ENCODE measurements around the gene TMEM238L. TPM values are rescaled to one million over a fixed set of nuclear protein-coding genes. Genes with fewer than 3 reads are reported as not detected.

The TMEM238L gene
- total and polyA plus RNA-seq, 2 of the 13 experiments (the other 11 are each of a cell fraction or from before 2014, with no cell fraction given) = not detected

DNA sequence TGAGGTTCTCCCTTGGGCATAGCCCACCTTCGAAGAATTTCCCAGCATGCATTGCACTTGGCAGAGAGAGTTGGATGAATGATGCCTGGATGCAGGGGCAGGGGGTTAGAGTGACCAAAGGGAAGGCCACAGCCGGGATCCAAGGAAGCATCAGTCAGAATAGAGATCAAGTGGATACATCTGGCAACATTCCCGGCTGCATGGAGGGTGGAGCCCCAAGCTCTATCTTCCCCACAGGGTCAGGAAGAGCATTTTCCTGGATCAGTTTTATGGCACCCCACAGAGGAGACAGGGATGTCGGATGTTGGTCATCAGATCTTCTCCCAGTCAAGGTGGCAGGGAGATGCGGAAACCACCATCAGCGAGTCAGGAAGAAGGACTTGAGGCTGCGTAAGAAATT is 21.0 kb upstream of the TMEM238L start:
- ATAC-seq (no peak), DNase-seq (ENCODE audit: low spot score) (no peak), FAIRE-seq (no peak)
- CTCF ChIA-PET (ENCODE audit: low intra/inter-chr PET ratio, low total read pairs) = no interaction called here
- no peak overlapping the region for H3K4me2 ChIP-seq (ENCODE audit: low read depth, low read length)
- no peaks in the 10 kb centered on the region for H3K79me2 ChIP-seq (ENCODE audit: insufficient read depth, low read length)
- H3K27ac ChIP-seq (ENCODE audit: extremely low read length, insufficient read depth, low read length) = no peak overlapping the region
- H3K4me3 ChIP-seq (replicated peaks in 1 of 3; ENCODE audit: insufficient read depth in 1 of 3, low read depth in 2 of 3, low read length in 3 of 3) = no peak overlapping the region
- in situ Hi-C loops (cut with HindIII; ENCODE audit: extremely low pct_ligation_motif_present, low pct_unique_long_range_greater_than_20kb) = no loop called here
- intact Hi-C loops (cut with micrococcal nuclease; ENCODE audit: unreplicated experiment) = no loop called here
- WGBS (ENCODE audit: low lambda C conversion rate) = 41% methylated on average over 7 of the region's 7 CpGs
- no peaks in the 10 kb centered on the region; a peak in 1 of 5 replicates for H3K27me3 ChIP-seq (ENCODE audit: control insufficient read depth in 1 of 2, insufficient read depth in 2 of 2, low read length in 2 of 2)
- H2AFZ ChIP-seq (ENCODE audit: low read length) = no peak overlapping the region
- no peaks in the 10 kb centered on the region for H3K9me3 ChIP-seq (ENCODE audit: low read length)
- POLR2A ChIA-PET = no interaction called here
- no peaks in the 10 kb centered on the region for H3K4me1 ChIP-seq (ENCODE audit: insufficient read depth, low read length)
- H3K9ac ChIP-seq (ENCODE audit: insufficient read depth, low read depth, low read length) = no peak overlapping the region
- BruUV-seq (replicated peaks) = no TSS peak
- no peaks in the 10 kb centered on the region for H3K36me3 ChIP-seq (replicated peaks in 1 of 2; ENCODE audit: control insufficient read depth in 1 of 2, insufficient read depth in 2 of 2, low read length in 2 of 2)
- H4K20me1 ChIP-seq (ENCODE audit: insufficient read depth, low read length) = no peaks in the 10 kb centered on the region
- TF ChIP-seq PRDM15 (CRISPR knock-in tag; IDR thresholded peaks at IDR 0.05) (no peak), ZNF3 (CRISPR knock-in tag; IDR thresholded peaks at IDR 0.05) (no peak), ZHX2 (IDR thresholded peaks at IDR 0.05; ENCODE audit: low read depth) (no peak), ZHX2 (CRISPR knock-in tag; IDR thresholded peaks at IDR 0.05; ENCODE audit: borderline replicate concordance) (no peak), FOXK1 (CRISPR knock-in tag; IDR thresholded peaks at IDR 0.05; ENCODE audit: borderline replicate concordance, low read depth) (no peak), TBX2 (CRISPR knock-in tag; IDR thresholded peaks at IDR 0.05; ENCODE audit: borderline replicate concordance) (no peak), ZBTB1 (CRISPR knock-in tag; IDR thresholded peaks at IDR 0.05; ENCODE audit: borderline replicate concordance) (no peak), HMG20A (CRISPR knock-in tag; IDR thresholded peaks at IDR 0.05; ENCODE audit: borderline replicate concordance) (no peak), RARG (CRISPR knock-in tag; IDR thresholded peaks at IDR 0.05; ENCODE audit: low read depth) (no peak), ZNF780A (CRISPR knock-in tag; IDR thresholded peaks at IDR 0.05) (no peak), CC2D1A (CRISPR knock-in tag; IDR thresholded peaks at IDR 0.05) (no peak), SALL2 (CRISPR knock-in tag; IDR thresholded peaks at IDR 0.05) (no peak), FOXM1 (CRISPR knock-in tag; IDR thresholded peaks at IDR 0.05) (no peak), MTA3 (CRISPR knock-in tag; IDR thresholded peaks at IDR 0.05) (no peak), ZNF713 (CRISPR knock-in tag; IDR thresholded peaks at IDR 0.05) (no peak)
- TF ChIP-seq, protein P1, sequence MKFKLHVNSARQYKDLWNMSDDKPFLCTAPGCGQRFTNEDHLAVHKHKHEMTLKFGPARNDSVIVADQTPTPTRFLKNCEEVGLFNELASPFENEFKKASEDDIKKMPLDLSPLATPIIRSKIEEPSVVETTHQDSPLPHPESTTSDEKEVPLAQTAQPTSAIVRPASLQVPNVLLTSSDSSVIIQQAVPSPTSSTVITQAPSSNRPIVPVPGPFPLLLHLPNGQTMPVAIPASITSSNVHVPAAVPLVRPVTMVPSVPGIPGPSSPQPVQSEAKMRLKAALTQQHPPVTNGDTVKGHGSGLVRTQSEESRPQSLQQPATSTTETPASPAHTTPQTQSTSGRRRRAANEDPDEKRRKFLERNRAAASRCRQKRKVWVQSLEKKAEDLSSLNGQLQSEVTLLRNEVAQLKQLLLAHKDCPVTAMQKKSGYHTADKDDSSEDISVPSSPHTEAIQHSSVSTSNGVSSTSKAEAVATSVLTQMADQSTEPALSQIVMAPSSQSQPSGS (CRISPR knock-in tag; IDR thresholded peaks at IDR 0.05) = no peak
